HS-27A (cell line): ENCODE measurements around the gene ARHGAP21.
"Not testable (repeated sequence)": the region's sequence is repeated elsewhere in the genome, so short reads cannot be mapped to it uniquely, and the experiment has no call there.

Experiments used
- DNase-seq: peaks from one replicate; pipeline ENCODE4 v3.0.0-alpha.2; 2012; ENCODE audit warnings: low read depth, missing footprints

ARHGAP21 gene

GRCh38 chr10:24625778-24626177, 97.9 kb downstream of the ARHGAP21 start:
- DNase-seq, result no peak

- DNase-seq, result no peak
These were observed 100.3 kb downstream of the ARHGAP21 start for GRCh38 chr10:24623383-24623782.

GRCh38 chr10:24622781-24623301, 100.8 kb downstream of the ARHGAP21 start:
- DNase-seq, result no peak

GRCh38 chr10:24621035-24621795, 102.5 kb downstream of the ARHGAP21 start:
- not testable (repeated sequence) for DNase-seq

GRCh38 chr10:24619994-24620310, 103.7 kb downstream of the ARHGAP21 start:
- not testable (repeated sequence) for DNase-seq

DNA sequence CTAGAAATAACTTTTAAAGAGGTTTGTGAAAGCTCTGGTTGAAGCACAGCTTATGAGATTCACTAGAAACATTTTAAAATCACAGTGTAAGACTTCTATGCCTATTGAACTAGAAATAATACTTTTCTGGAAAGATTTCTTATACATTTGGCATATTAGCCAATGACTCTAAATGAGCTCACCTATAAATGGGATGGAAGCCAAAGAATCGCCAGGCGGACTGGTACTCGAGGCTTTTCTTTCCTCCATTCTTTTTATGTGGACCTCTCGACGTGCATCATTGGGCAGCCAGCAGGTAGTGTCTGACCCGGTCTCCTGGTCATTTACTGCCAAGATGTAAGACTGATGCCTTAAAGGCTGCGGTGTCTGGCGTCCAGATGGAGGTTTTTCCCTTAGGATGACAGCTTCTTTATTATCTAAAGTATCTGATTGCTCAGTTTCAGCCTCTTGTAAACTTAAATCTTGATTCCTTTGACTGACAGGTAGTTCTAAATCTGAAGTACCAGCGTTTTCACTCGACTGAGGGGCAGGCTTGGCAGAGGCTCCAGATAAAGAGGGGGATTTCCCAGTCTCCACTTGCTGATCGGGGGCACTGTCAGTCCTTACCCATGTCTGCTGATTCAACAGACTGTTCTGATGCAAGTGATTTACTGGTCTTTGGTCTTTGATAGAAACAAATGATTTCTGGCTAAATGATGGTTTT, 104.2 kb downstream of the ARHGAP21 start:
- not testable (repeated sequence) for DNase-seq

GRCh38 chr10:24618401-24618800, 105.3 kb downstream of the ARHGAP21 start:
- no peak for DNase-seq

DNA sequence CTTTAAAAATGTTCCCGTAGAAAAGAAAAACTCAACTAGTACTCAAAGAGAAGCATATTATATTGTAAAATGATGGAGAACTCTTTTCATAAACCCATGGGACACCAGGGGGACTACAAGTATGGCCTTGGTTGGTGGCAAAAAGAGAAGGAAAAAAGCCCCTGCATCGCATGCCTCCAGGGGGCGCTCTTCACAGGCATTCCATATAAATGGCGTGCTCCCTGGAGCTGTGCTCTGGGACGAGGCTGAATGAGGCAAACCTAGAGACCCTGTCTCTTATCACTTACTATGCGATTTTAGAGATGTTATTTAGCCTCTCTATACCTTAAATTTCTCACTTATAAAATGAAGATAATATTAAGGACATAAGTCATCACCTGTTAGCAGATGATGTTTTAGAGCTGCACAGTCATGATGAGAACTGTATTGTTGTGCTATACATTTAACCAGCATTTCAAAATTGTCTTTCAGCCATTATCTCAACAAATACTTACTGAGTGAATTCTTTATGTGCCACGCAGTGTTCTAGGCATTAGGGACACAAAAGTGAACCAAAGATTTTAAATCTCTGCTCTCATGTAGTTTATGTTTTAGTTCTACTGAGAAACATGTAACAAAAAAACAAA, 105.8 kb downstream of the ARHGAP21 start:
- peak; percentile 23 for DNase-seq

GRCh38 chr10:24616536-24616935, 107.2 kb downstream of the ARHGAP21 start:
- no peak for DNase-seq

DNA sequence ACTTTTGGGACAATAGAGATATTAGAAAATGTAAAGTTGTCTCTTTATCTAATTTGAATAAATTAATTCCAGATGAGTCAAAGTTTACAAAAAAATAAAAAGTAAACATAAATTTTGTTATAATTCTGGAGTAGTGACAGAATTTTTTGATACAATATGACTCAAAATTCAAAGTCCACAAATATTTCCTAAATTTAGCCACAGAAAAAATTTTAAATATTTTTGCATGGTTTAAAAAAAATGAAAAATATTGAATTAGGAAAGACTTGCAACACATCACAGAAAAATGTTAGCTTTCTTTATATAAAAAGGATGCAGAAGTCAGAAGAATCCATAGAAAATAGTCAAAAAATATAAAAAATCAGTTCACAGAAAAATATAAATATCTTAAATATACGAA, 117.7 kb downstream of the ARHGAP21 start:
- no peak for DNase-seq

- DNase-seq, result no peak
These were observed 118.5 kb downstream of the ARHGAP21 start for GRCh38 chr10:24605141-24605540.

DNA sequence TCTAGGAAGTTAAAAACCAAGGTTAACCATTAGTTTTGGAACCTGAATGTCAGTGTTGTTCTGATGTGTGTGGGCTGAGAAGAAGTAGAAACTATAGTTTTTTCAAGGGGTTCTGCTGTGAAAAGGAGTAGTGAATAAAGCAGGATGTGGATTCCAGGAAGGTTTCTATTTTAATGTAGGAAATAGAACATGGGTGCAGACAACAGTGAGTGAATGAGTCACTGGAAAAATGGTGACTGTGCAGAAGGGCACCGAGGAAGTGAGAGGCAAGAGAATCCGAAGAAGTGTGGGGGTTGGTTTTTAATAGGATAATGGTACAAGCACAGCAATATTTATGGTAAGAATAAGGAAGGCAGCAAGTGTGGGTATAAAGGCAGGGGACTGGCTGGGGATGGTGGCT, 120.4 kb downstream of the ARHGAP21 start:
- DNase-seq, result no peak

GRCh38 chr10:24597961-24598360, 125.7 kb downstream of the ARHGAP21 start:
- no peak for DNase-seq

- DNase-seq, result no peak
These were observed 126.3 kb downstream of the ARHGAP21 start for GRCh38 chr10:24597426-24597825.

DNA sequence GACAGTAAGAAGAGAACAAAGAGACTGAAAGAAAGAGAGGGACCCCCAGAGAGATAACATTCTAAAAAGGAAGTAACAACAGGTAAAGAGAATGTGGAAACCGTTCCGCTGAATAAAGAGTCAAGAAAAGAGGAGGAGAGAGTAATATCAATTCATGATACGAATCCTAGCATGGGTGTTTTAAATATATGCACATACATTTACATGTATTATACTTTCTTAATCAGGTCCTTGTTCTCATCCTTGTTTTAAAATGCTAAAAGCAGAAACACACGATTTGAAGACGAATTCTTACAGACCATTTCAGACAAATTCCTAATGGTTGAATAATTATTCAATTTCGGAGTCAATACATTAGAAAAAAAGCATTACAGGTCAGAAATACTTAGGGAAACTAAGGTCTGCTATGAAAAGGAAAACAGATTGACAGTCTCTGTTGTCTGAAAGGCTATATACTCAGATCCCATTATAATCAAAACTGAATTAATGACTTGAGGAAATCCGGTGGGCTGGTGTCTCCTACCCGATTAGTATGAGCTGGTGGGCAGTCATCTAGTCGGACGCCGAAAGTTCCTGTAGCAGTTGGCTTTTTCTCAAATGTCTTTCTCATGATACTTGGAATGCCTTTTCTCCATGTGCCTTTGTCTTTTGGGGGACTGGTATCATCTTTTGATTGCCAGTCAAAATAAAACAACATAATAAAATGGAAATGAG, 127.3 kb downstream of the ARHGAP21 start:
- DNase-seq, result no peak

- no peak for DNase-seq
These were observed 132.8 kb downstream of the ARHGAP21 start for GRCh38 chr10:24590697-24591457.

DNA sequence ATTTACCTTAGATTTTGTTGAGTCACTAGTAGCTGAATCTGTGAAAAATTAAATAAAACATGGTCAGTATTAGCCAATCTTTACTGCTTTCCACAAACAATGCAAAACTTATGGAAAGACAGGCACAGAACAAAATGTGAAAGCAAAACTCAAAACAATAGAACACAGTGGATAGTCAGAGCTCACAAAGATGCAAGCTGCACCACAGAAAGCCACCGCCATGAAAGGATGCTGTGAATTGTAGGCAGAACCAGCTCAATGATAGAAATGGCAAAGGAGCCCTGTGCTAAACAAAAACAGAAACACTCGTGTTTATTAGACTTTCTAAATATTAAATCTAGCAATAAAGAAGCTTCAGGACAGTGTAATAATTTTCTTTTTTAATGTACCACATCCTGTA, 134.4 kb downstream of the ARHGAP21 start:
- DNase-seq, result no peak

GRCh38 chr10:24579906-24580305, 143.8 kb downstream of the ARHGAP21 start:
- DNase-seq, result no peak

DNA sequence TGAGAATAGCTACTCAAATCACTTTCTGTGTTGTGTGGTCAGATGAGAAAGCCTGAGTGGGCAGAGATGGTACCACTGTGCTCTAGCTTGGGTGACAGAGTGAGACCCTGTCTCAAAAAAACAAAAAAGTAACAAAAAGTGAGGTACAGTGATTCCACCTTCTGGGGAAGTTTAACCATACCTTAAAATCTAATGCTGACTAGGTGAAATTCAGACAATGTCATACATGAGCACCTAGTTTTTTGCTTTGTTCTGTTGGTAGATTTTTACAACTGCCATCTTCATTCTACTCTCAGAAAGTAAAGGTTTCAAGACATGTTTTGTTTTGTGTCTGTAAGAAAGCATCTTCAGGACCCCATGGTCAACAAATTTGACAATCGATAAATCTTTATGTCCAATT, 144.2 kb downstream of the ARHGAP21 start:
- no peak for DNase-seq

DNA sequence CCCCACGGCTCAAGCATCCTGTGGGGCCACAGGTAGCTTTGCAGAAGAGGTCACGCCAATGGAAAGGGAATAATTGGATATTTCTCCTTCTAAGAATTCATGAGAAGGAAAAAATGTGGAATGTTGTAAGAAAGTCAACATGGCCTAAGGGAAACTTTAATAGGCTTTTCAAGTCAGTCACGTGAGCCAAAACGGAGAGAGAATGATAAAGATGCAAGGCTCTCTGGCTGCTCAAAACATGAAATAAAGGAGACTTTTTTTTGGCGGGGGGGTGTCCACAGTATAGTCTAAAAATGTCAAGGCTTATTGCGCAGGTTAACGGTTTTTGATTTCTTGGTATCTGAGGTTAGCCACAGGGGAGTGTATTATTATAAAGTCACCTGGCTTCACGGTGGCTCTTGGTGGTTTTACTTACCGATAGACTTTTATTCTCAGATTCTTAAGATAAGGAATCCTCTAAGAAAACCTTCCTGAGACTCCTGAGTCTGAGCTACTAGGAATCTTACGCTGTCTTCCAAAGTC, 148.1 kb downstream of the ARHGAP21 start:
- no peak for DNase-seq

GRCh38 chr10:24574578-24575155, 149.0 kb downstream of the ARHGAP21 start:
- no peak for DNase-seq
